ENCODE results near the gene NTRK2.

Gene NTRK2

DNA sequence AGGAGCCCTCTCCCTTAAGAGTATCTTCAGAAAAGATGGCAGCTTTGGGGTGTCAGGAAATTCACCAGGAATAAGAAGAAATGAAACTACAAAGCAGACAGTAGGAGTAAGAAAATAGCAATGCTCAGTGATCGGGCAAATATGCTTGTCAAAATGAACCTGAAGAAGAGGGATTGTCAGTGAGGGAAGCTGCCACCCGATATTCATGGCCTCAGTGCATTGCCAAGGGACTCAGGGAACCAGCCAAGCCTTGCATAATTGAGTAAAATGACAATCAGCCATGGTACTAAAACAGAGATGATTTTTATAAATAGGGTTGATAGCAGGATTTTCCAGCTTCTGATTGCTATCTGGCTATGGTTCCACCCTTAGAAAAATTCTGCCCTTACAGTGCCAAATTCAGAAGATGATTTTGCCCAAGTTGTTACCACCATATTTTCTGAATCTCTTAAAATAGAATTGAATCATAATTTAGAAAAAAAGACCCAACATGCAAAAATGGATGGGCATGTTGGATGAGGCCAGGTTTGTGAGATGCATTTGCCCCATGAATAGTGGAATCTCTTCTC, 274.0 kb downstream of the NTRK2 start:
- H3K27ac ChIP-seq: no peak overlapping the region
- TF ChIP-seq ZFX (IDR thresholded peaks at IDR 0.05; ENCODE audit: borderline replicate concordance): no peak
- TF ChIP-seq, protein P1, sequence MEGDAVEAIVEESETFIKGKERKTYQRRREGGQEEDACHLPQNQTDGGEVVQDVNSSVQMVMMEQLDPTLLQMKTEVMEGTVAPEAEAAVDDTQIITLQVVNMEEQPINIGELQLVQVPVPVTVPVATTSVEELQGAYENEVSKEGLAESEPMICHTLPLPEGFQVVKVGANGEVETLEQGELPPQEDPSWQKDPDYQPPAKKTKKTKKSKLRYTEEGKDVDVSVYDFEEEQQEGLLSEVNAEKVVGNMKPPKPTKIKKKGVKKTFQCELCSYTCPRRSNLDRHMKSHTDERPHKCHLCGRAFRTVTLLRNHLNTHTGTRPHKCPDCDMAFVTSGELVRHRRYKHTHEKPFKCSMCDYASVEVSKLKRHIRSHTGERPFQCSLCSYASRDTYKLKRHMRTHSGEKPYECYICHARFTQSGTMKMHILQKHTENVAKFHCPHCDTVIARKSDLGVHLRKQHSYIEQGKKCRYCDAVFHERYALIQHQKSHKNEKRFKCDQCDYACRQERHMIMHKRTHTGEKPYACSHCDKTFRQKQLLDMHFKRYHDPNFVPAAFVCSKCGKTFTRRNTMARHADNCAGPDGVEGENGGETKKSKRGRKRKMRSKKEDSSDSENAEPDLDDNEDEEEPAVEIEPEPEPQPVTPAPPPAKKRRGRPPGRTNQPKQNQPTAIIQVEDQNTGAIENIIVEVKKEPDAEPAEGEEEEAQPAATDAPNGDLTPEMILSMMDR (IDR thresholded peaks at IDR 0.05): no peak

DNA sequence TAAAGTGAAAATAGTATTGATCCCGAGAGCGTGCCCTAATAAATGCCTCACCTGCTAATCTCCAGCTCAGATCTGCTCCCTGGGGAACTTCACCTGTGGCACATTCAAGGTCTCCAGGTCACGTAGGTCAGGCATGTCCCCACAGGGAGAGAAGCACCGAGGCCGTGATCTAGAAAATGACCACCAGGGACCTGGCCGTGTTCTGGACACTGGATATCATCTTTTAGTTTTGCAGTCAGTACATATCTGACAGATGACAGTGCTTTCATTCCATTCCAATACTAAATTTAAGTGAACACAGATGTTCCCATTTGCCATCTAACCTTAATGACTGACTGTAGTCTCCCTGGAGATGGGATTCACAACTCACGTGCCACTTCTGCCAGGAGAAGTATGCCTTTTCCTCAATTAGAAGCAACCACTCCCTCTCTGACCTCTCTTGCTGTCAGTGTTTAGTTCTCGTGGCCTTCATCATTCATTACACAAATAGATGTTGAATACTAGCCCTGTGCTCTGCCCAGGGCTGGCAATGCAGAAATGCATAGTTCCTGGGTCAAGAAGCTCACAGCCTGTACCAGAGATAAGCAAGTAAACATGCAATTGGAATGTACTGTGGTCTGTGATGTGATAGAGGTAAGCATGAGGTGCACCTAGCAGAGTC, 276.5 kb downstream of the NTRK2 start:
- H3K27ac ChIP-seq: no peak overlapping the region
- TF ChIP-seq, protein P1 (IDR thresholded peaks at IDR 0.05): no peak
- TF ChIP-seq ZFX (IDR thresholded peaks at IDR 0.05; ENCODE audit: borderline replicate concordance): no peak

DNA sequence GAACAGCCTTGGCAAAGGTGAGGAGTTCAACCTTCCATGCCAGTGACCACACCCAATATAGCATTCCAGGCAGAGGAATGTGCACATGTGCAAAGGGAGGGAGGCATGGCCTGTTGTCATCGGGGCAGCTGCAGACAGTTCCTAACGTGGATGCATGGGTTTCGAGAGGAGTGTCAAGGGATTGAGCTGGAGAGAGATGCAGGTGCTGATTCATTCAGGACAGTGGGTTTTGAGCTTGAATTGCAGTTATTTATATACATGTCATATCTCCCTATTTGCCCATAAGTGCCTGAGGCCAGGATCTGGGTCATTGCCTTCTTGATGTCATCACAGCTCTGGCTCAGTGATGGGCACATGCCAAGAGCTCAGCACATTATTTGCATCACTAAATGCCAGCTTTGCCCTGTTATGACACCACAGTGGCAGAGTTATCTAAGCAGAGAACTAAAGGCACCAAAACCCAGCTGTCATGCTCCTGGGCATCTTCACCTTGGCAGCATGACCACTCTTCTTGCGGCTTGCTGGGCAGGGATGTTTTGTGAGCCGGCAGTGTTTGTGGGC, 278.0 kb downstream of the NTRK2 start:
- no peak for TF ChIP-seq ZFX (IDR thresholded peaks at IDR 0.05; ENCODE audit: borderline replicate concordance)
- TF ChIP-seq, protein P1 (IDR thresholded peaks at IDR 0.05): no peak
- H3K27ac ChIP-seq: no peak overlapping the region

DNA sequence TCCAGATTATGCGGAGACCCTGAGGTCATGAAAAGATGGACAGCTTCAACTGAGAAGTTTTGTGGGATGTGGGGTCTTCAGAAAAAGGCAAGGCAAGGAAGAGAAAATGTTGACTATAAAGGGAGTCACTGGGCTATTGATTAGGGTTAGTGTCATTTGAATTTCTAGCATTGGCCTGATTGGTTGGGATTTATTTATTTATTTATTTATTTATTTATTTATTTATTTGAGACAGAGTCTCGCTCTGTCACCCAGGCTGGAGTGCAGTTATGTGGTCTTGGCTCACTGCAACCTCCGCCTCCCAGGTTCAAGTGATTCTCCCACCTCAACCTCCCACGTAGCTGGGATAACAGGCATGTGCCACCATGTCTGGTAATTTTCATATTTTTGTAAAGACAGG, 279.7 kb downstream of the NTRK2 start:
- H3K27ac ChIP-seq: no peak overlapping the region

DNA sequence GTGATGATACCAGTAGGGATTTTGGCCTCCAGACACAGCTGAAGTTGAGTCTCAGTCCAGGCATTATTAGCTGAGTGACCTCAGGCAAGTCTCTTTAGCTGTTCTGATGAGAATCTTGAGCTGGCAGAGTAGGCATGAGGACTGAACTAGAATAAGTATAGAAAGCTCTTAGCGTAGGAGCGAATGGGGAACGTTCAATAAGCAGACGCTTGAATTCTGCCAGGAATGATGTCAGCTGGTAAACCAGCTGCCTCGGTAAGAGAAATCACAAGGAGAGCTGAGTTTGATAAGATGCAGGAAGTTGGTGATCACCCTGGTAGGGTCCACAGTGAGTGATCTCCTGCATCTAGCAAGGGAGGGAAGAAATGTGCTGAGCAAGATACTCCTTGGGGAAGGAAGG, 280.4 kb downstream of the NTRK2 start:
- TF ChIP-seq ZFX (IDR thresholded peaks at IDR 0.05; ENCODE audit: borderline replicate concordance): no peak
- TF ChIP-seq, protein P1 (IDR thresholded peaks at IDR 0.05): no peak

More for the DNA sequence above, 279.7 kb downstream of the NTRK2 start:
- TF ChIP-seq, protein P1 (IDR thresholded peaks at IDR 0.05): no peak
- no peak for TF ChIP-seq ZFX (IDR thresholded peaks at IDR 0.05; ENCODE audit: borderline replicate concordance)

GRCh38 chr9:84950879-84951811, 281.6 kb downstream of the NTRK2 start:
- no peak for TF ChIP-seq ZFX (IDR thresholded peaks at IDR 0.05; ENCODE audit: borderline replicate concordance)
- TF ChIP-seq, protein P1 (IDR thresholded peaks at IDR 0.05): no peak
- H3K27ac ChIP-seq: no peak overlapping the region

More for the DNA sequence above, 280.4 kb downstream of the NTRK2 start:
- H3K27ac ChIP-seq: no peak overlapping the region

Measured in 22Rv1 (cell line).